ENCODE measurements around the gene SEMA6B. TPM values are rescaled to one million over a fixed set of nuclear protein-coding genes. Genes with fewer than 3 reads are reported as not detected.
"Not testable (repeated sequence)": the region's sequence is repeated elsewhere in the genome, so short reads cannot be mapped to it uniquely, and the experiment has no call there.

SEMA6B gene
- total and polyA plus RNA-seq, 8 donors, result 2.1 to 24.7 (median 3.3) TPM

DNA sequence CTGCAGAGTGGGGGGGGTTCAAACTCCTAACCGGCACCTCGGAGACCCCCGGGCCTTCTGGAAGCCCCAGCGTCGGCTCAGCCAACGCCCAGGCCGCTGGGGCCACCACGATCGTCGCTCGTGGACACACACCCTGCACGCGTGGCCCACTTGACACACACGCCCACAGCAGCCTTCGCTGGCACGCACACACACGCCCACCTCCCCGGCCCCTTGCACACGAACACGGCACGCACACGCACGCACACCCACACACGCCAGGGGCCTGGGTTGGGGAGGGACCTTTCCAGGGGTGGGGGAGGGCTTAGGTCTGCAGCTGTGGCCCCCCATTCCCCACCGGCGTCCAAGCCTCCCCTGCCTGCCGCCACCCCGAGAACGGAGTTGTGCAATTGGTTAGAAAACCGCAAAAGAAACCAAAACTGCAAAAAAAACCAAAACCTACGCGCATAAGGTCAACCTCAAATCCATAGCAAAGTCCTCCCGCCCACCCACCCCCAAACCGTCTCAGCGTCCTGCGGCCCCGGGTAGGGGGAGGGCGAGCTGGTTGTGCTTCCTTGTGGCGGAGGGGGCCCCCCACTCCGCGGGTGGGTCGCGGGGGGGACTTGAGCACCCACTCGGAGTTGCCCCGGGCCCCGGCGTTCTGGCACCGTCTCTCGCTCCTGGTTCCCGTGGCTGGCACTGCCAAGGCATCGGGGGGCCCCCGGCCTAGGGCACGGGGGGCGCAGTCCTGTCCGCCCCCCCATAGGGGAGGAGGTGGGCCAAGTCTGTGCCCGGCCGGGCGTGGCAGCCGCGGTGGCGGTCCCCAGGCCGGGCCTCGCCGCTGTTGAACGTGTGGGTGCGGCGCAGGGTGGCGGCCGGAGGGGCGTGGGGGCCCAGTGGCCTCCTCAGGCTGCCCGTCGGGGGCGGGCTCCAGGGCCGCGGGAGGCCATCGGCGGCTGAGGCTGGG is 16.3 kb downstream of the SEMA6B start:
- TF ChIP-seq, protein P1, sequence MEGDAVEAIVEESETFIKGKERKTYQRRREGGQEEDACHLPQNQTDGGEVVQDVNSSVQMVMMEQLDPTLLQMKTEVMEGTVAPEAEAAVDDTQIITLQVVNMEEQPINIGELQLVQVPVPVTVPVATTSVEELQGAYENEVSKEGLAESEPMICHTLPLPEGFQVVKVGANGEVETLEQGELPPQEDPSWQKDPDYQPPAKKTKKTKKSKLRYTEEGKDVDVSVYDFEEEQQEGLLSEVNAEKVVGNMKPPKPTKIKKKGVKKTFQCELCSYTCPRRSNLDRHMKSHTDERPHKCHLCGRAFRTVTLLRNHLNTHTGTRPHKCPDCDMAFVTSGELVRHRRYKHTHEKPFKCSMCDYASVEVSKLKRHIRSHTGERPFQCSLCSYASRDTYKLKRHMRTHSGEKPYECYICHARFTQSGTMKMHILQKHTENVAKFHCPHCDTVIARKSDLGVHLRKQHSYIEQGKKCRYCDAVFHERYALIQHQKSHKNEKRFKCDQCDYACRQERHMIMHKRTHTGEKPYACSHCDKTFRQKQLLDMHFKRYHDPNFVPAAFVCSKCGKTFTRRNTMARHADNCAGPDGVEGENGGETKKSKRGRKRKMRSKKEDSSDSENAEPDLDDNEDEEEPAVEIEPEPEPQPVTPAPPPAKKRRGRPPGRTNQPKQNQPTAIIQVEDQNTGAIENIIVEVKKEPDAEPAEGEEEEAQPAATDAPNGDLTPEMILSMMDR (IDR thresholded peaks at IDR 0.05), result no peak
- intact Hi-C loops (cut with DNase I), result no loop called here
- DNase-seq (no peak), ATAC-seq (no peak)
- peaks cover 0 to 4% of the 10 kb centered on the region in 2 donors for H3K27me3 ChIP-seq
- H3K4me1 ChIP-seq, result peaks cover 0 to 69% of the 10 kb centered on the region in 2 donors
- peaks cover 0 to 39% of the 10 kb centered on the region in 2 donors for H3K36me3 ChIP-seq
- peaks cover 0 to 5% of the 10 kb centered on the region in 2 donors for H3K9me3 ChIP-seq
- H3K27ac ChIP-seq, result peak overlapping the region in 1 of 2 donors; percentile 90
- H3K4me3 ChIP-seq, result peak overlapping the region in 1 of 2 donors; percentile 38

DNA sequence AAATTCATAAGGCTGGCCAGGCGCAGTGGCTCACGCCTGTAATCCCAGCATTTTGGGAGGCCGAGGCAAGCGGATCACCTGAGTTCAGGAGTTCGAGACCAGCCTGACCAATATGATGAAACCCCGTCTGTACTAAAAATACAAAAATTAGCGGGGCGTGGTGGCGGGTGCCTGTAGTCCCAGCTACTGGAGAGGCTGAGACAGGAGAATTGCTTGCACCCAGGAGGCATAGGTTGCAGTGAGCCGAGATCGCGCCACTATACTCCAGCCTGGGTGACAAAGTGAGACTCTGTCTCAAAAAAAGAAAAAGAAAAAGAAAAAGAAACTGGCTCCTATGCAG is 17.7 kb downstream of the SEMA6B start:
- ATAC-seq; intact Hi-C loops (cut with DNase I); DNase-seq; H3K9me3 ChIP-seq: not testable (repeated sequence)
- Histone ChIP-seq H3K36me3 (peaks cover 0 to 26% of the 10 kb centered on the region in 2 donors), H3K27me3 (peaks cover 0 to 15% of the 10 kb centered on the region in 2 donors), H3K4me1 (peaks cover 0 to 68% of the 10 kb centered on the region in 2 donors), H3K27ac (peak overlapping the region in 1 of 2 donors; percentile 90), H3K4me3 (peak overlapping the region in 1 of 2 donors; percentile 40)

GRCh38 chr19:4541114-4541805 is 18.2 kb downstream of the SEMA6B start:
- no peak for DNase-seq
- Histone ChIP-seq H3K27ac (peak overlapping the region in 1 of 2 donors; percentile 90), H3K9me3 (peaks cover 0 to 5% of the 10 kb centered on the region in 2 donors), H3K4me3 (peak overlapping the region in 1 of 2 donors; percentile 40), H3K36me3 (peaks cover 0 to 23% of the 10 kb centered on the region in 2 donors), H3K4me1 (peaks cover 0 to 73% of the 10 kb centered on the region in 2 donors), H3K27me3 (peaks cover 0 to 20% of the 10 kb centered on the region in 2 donors)
- TF ChIP-seq, protein P1 (IDR thresholded peaks at IDR 0.05), result no peak
- peak; percentile 6 for ATAC-seq
- intact Hi-C loops (cut with DNase I), result no loop called here

DNA sequence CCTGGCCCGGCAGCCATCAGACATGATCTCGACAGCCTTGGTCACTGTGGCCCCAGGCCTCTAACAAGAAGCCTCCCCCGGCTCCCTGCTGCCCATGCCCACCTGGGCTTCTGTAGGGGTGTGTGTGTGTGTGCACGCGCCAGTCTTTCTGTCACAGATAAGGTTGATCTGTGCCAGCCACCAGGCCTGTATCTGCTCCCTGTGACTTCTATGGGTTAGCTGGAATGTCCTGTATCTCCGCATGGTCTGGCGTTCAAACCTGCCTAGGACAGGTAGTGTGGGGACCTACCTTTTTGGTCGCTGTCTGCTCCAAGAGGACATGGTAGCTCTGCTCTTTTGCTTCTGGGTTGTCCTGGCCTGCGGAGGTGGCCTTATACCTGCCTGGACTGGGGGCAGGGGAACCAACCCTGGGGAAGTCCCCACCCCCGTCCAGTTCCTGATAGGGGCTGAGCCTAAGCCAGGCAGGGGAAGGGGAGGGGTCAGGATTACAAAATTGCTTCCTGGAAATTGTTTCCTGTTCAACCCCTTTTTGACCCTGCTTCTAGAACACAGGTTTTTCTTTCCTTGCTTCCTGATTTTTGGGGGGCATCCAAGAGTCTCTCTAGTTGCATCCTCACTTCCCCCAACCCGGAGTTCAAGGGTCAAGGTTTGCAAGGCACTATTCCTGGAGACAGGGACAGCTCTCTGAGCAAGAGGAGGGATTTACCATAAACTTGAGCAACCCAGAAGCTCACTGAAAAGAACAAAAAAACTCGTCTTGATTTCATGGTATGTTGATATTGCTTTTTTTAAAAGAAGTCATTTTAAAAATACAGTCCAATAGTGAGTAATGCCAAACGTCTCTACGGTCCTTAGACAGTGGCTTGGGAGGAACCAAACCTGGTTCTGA is 19.5 kb downstream of the SEMA6B start, which contains the start of gene LRG1:
LRG1 (minus strand) TSS at position 344 of the 889 bp plus-strand sequence; CDS start at position 321, 23 bp downstream.
- Histone ChIP-seq H3K9me3 (peaks cover 0 to 5% of the 10 kb centered on the region in 2 donors), H3K27me3 (peaks cover 0 to 33% of the 10 kb centered on the region in 2 donors), H3K27ac (peak within 1 kb of the TSS; percentile 65 to 90), H3K4me3 (peak within 1 kb of the TSS in 1 of 2 donors; percentile 40), H3K4me1 (peaks cover 4 to 86% of the 10 kb centered on the region in 2 donors), H3K36me3 (peaks cover 0 to 10% of the 10 kb centered on the region in 2 donors)
- ATAC-seq, result peak; percentile 92
- intact Hi-C loops (cut with DNase I), result no loop called here
- DNase-seq, result peak in 3 of 4 donors; percentile 30 to 90 (median 88)
- TF ChIP-seq, protein P1 (IDR thresholded peaks at IDR 0.05), result no peak

DNA sequence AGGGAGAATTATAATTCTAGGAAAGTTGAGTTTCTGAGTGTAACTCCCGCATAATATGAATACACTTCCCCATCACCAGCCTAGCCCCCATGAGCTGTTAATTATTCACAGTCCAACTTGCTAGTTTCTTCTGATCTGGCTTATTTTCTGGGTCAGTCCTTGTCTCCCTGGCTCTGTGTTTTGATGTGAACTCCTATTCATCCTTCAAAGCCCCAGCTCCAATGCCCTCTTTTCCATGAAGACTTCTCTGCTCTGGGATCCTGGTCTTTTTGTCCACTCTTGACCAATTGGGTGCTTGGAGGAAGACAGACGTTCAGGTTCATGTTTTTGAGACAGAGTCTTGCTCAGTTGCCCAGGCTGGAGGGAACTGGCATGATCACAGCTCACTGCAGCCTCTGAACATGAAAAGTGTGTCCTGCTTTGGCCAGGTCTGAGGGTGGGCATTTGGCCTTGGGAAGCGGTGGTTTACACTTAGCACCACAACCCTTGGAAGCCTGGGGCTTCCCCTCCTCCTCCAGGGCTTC is 20.3 kb downstream of the SEMA6B start:
- Histone ChIP-seq H3K36me3 (peaks cover 0 to 4% of the 10 kb centered on the region in 2 donors), H3K27me3 (peaks cover 0 to 40% of the 10 kb centered on the region in 2 donors), H3K9me3 (peaks cover 0 to 5% of the 10 kb centered on the region in 2 donors), H3K27ac (peak overlapping the region in 1 of 2 donors; percentile 90), H3K4me1 (peaks cover 4 to 91% of the 10 kb centered on the region in 2 donors), H3K4me3 (peak overlapping the region in 1 of 2 donors; percentile 40)
- TF ChIP-seq, protein P1 (IDR thresholded peaks at IDR 0.05), result no peak
- ATAC-seq (no peak), DNase-seq (no peak)
- intact Hi-C loops (cut with DNase I), result no loop called here
